Smooth muscle cell of the brain vasculature (primary cell): ENCODE data around the gene PLEKHB1.
"Not testable (repeated sequence)": the region's sequence is repeated elsewhere in the genome, so short reads cannot be mapped to it uniquely, and the experiment has no call there.

Experiments used
- DNase-seq: peaks from one replicate; pipeline ENCODE4 v3.0.0-alpha.2; 2012; ENCODE audit warnings: low read depth, low spot score

The PLEKHB1 gene

GRCh38 chr11:73676552-73676951 lies 30.2 kb downstream of the PLEKHB1 start:
- DNase-seq: not testable (repeated sequence)

DNA sequence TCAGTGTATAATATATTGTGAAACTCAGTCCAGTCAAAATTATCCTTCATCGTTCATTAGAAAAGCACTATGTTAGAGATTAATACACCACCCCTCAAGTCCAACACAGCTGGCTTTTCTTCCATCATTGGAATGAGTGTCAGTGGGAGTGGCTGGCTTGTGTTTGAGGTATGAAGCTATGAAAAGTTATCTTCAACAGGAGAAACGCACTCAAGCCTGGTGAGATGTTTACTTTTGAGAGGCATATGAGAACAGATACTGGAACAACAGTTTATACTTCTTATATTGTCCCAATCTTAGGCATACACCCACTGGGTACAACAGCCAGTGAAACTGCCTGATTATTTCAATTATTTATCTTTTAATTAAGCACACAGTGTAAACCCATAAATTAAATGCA lies 34.3 kb downstream of the PLEKHB1 start:
- DNase-seq: no peak

GRCh38 chr11:73693899-73694525 lies 47.6 kb downstream of the PLEKHB1 start:
- DNase-seq: no peak

GRCh38 chr11:73705053-73705452 lies 58.7 kb downstream of the PLEKHB1 start:
- no peak for DNase-seq

DNA sequence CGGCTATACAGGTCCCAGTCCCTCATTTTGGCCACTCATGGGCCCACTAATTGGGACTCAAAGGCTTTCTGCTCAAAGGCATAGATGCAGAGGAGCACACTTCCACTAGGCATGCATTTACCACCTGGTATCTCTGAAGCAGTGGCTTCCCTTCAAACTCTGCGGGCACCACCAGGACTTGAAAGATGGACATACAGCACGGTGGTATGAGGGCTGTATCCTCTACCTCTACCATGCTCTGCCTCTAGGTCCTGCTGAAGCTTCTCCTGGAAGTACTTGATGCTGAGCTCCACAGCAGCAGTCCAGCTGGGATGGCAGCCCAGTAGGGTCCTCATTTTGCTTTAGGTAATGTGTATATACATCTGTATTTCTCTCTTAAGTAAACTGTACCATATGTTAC lies 64.6 kb downstream of the PLEKHB1 start:
- no peak for DNase-seq
